HG03175 (cell line): Measurements from ENCODE around the gene OR4S1.
A peak's percentile ranks its signal among the peaks of the same experiment; 100 is the strongest.
"Not testable (repeated sequence)": the region's sequence is repeated elsewhere in the genome, so short reads cannot be mapped to it uniquely, and the experiment has no call there.

Experiments
- ATAC-seq: cut with Tn5 transposase; IDR thresholded peaks from one replicate; pipeline ENCODE4 v1.9.1; 2021; ENCODE audit warnings: mild to moderate bottlenecking, moderate library complexity; ENCODE audit not compliant: unreplicated experiment

OR4S1 gene

GRCh38 chr11:48305923-48306322 lies at the start of gene OR4S1:
Gene OR4S1 (plus strand): TSS chr11:48306223. CDS start chr11:48306223, 0 bp downstream.
- no peak for ATAC-seq

- ATAC-seq = no peak
These were observed 44.4 kb upstream of the OR4S1 start for GRCh38 chr11:48261600-48261999.

GRCh38 chr11:48263423-48263911 lies 42.6 kb upstream of the OR4S1 start, which contains the start of gene OR4X1:
Gene OR4X1 (plus strand): TSS chr11:48263861. CDS start chr11:48263861, 0 bp downstream.
- no peak for ATAC-seq

- ATAC-seq = no peak
These were observed 35.4 kb upstream of the OR4S1 start for GRCh38 chr11:48270621-48271020.

GRCh38 chr11:48272606-48273005 lies 33.4 kb upstream of the OR4S1 start:
- ATAC-seq = no peak

GRCh38 chr11:48307760-48308386 lies 1.9 kb downstream of the OR4S1 start:
- peak; percentile 93 for ATAC-seq

- ATAC-seq = not testable (repeated sequence)
These were observed 7.6 kb downstream of the OR4S1 start for GRCh38 chr11:48313590-48313989.

- ATAC-seq = not testable (repeated sequence)
These were observed 13.8 kb downstream of the OR4S1 start for GRCh38 chr11:48319813-48320212.

GRCh38 chr11:48324620-48325019 lies 18.6 kb downstream of the OR4S1 start, which contains the start of gene OR4C3:
Gene OR4C3 (plus strand): TSS chr11:48324920. CDS start chr11:48325022, 102 bp downstream.
- ATAC-seq = not testable (repeated sequence)

- no peak for ATAC-seq
These were observed 35.4 kb downstream of the OR4S1 start for GRCh38 chr11:48341466-48341865.

- not testable (repeated sequence) for ATAC-seq
These were observed 36.5 kb downstream of the OR4S1 start for GRCh38 chr11:48342505-48342904.

GRCh38 chr11:48346286-48346685 lies 40.3 kb downstream of the OR4S1 start:
- not testable (repeated sequence) for ATAC-seq

GRCh38 chr11:48354013-48354412 lies 48.0 kb downstream of the OR4S1 start:
- no peak for ATAC-seq

- ATAC-seq = no peak
These were observed 48.7 kb downstream of the OR4S1 start for GRCh38 chr11:48354677-48355076.
